Epidermal melanocyte (primary cell): Measurements from ENCODE around the gene CAB39.

Experiments
- DNase-seq: peaks from one replicate; pipeline ENCODE4 v3.0.0; 2011; ENCODE audit warnings: low spot score; ENCODE audit not compliant: insufficient read length

The CAB39 gene

DNA sequence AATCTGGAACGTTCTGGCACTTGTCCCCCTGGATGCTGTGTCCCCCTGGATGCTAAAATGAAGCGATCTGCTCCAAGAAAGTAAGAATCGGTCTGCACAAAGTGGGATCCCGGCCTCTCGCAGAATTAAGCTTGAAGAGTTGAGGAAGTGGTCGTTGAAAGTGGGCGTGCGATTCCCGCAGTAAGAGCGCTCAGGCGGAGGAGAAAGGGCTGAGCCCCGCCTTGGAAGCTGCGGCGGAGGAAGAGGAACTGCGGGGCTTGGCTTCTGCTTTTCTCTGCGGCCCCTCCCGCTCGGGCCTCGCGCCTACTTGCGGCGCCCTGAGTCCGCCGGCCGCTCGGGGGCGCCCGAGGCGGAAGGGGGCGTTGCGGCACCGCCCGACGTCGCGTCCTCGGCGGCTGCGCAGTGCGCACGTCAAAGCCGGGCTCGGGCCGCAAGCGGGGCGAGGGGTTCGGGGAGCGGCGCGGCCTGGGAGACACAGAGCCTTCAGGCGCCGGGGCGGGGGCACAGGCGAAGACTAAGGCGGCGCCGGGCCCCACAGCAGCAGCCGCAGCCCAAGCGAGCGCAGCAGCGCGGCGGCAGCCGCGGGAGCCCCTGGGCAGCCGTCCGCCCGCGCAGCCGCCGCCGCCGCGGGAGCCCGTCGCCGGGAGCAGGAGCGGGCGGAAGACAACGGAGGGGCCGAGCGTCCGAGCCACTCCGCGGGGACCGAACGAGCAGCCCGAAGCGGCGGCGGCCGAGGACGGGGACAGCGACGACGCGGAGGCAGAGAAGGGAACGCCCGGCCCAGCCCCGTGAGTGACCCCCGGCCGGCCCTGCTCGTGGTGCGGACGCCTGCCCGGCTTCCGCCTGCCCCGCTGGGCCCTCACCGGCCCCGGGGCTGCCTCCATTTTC is at the start of gene CAB39:
Gene CAB39, plus strand, starts transcription at position 400 of the 888 bp plus-strand sequence. CDS start 47,160 bp downstream, outside the sequence.
- DNase-seq, result peak; percentile 82

- DNase-seq, result no peak
These were observed 48.5 kb upstream of the CAB39 start for GRCh38 chr2:230664128-230664527.

DNA sequence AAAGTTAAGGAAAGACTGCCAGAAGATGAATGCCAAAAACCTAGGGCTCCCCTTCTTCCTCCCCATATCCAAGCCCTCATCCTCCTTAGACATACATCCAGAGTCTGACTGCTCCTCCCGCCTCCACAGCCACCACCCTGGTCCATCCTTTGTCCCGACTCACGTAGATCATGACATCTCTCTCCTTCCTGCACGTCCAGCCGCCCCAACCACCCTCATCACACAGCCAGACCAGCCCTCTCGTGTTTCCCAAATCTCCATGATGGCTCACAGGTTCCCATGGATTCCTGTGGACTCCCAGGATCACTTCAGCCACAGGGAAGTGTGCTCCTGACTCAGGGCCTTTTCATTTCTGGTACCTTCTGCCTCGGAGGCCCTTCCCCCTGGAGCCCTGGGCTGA is 47.8 kb upstream of the CAB39 start:
- DNase-seq, result no peak

- no peak for DNase-seq
These were observed 47.4 kb upstream of the CAB39 start for GRCh38 chr2:230665263-230665691.

- no peak for DNase-seq
These were observed 46.2 kb upstream of the CAB39 start for GRCh38 chr2:230666446-230666845.

GRCh38 chr2:230666885-230667712 is 45.5 kb upstream of the CAB39 start:
- no peak for DNase-seq

- DNase-seq, result no peak
These were observed 44.3 kb upstream of the CAB39 start for GRCh38 chr2:230668184-230668938.

GRCh38 chr2:230668939-230669303 is 43.7 kb upstream of the CAB39 start:
- no peak for DNase-seq

DNA sequence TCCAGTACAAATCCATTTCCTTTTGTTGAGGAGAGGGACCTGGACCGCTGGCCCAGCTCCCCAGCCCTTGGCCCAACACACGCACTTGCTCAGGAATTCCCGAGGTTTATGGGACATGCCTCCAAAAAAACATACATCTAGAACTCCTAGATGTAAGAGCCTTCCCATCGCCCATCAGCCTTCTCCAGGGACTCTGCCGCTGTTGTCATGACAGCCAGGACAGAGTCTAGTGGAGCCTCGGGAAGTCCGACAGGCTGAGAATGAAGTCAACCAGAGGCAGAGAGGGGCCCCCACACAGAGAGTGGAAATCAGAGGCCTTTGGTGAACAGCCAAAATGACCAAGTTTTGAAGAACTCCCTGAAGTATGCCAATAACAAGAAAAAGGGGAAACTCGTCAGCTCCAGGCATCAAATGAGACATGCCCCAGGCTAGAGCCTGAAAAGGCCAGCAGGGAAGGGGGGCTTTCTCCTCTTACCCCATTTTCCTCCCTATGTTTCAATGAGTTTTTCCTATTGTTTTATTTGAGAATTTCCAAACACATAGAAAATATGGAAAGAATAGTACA is 43.2 kb upstream of the CAB39 start:
- DNase-seq, result no peak

DNA sequence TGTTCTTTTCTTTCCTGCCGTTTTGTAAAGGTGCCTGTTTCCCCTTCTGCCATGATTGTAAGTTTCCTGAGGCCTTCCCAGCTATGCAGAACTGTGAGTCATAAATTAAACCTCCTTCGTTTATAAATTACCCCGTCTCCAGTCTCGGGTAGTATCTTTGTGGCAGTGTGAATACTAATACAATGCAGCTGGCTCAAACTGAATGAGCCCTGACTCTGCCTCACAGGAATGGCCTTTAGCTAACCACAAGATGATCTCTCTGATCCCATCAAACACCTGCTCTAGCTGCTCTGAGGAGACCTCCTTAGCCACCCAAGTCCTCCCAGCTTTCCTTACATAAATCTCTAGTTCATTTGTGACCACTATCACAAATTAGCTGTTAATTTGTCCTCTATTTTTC is 41.5 kb upstream of the CAB39 start:
- DNase-seq, result no peak

DNA sequence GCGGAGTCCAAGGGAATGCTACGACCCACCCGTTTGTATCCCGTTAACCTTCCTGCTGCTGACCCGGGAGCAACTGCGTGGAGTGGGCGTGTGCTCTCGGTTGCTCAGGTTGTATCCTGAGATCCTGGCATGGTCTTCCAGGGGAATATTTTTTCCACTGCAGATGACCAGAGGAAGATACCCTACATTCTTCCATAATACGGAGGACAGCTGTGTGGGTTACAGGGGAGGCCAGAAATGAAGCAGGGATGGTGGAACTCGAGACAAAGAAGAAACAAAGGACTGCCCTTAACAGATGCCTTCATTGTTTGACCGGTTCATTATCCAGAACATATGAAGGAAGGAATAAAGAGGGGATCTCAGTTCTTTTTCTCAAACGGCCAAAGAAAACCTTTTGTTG is 39.8 kb upstream of the CAB39 start:
- no peak for DNase-seq

DNA sequence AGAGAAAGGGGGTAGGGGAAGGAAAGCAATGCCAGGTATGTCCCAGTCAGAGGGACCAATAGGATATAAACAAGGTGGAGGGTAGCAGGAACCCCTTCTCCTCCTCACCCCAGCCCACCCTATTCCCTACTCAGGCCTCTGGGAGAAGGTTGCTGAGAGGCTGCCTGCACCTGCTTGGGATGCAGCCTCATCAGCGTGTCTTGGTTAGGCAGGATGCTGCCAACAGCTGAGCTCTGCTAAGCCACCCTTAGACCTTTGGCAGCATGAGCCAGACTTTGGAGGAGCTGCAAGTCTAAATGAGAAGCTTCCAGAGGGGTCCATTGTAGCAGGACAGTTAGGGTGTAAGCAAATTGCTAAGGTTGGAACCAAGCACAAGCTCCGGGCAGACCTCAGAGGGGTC is 38.2 kb upstream of the CAB39 start:
- DNase-seq, result no peak

DNA sequence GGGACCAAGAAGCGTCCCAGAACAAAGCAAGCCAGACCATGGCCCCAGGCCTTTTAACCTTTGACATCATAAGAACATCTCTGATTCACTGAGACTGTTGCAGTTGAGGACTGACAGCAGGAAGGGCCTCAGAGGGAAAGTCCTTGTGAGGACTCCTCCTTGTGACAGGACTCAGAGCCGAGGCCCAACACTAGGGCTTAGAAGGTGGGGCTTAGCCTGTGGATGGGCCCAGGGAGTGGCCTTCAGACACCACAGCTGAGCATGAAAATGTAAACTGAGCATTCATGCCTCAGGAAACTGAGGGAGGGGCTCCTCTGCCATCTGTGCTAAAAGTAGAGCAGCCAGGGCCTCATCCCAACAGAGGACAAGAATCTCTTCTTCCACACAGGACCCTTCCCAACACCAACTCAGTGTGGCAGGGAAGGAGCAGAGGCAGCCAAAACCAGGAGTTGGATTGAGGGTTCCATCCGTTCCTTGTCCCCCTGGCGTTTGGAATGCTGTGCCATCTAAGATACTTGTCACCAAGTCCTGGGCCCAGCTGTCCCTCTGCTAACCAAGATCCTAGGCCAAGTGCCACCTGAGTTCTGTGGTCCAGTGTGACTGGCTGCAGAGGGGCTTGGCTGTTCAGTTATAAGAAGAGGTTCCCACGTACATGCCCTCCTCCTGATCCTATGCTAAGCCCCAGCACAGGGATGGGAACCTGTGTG is 37.5 kb upstream of the CAB39 start:
- DNase-seq, result no peak

DNA sequence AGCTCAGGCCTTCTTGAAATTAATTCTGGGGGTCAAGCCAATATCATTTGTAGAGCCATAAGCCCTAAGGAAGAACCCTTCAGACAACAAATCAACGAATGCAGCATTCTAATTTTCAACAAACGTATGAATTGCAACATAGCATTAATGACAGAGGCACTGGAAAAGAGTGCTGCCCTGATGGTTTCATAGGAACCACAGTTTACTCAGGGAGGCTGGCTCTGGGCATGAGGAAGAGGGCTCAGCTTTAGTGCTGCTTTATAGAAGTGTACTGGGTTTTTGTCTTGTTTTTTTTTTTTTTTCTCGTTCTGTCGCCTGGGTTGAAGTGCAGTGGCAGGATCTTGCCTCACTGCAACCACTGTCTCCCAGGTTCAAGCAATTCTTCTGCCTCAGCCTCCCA is 36.1 kb upstream of the CAB39 start:
- DNase-seq, result no peak

DNA sequence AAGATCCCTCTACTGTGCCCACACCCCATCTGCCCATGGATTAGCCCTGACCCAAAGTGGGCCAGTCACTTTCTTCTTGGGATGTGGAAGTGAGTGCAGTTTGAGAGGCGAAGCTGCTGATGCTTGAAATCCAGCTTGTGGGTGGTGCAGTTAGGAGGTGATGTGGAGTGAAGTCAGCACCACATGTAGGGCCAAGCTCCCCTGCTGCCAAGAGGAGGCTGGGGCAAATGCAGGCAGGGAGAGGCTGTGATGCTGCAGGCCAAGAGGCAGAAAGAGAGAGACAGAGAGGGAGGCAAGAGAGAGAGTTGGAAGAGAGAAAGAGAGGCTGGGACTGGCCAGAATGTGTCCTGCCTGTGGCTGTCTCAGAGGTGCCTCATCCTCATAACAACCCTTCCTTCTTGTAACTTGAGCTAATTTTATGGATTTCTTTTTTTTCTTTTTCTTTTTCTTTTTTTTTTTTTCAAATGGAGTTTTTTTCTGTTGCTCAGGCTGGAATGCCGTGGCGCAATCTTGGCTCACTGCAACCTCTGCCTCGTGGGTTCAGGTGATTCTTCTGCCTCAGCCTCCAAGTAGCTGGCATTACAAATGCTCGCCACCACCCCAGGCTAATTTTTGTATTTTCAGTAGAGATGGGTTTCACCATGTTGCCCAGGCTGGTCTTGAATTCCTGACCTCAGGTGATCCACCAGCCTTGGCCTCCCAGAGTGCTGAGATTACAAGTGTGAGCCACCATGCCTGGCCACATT is 35.3 kb upstream of the CAB39 start:
- DNase-seq, result no peak

- DNase-seq, result no peak
These were observed 34.6 kb upstream of the CAB39 start for GRCh38 chr2:230678018-230678417.

GRCh38 chr2:230678451-230678850 is 34.2 kb upstream of the CAB39 start:
- DNase-seq, result no peak

GRCh38 chr2:230680463-230681170 is 32.0 kb upstream of the CAB39 start:
- no peak for DNase-seq

GRCh38 chr2:230681171-230681545 is 31.5 kb upstream of the CAB39 start:
- DNase-seq, result no peak
